A549 treated with dexamethasone at 1 μM for 4 hours (cell line): ENCODE results near the gene TUBA1A. TPM values are rescaled to one million over a fixed set of nuclear protein-coding genes. Genes with fewer than 3 reads are reported as not detected.

Source experiments
- total RNA-seq: library from RNA; stranded (reverse); fragments of 200-300 nt; extraction: Qiagen RNA extraction; gene quantifications from 5 replicates; pipeline ENCODE4 v1.2.3, GENCODE V29; 2022

The TUBA1A gene
- 197 to 241 TPM (median 217 TPM) in 5 replicates for total RNA-seq

GRCh38 chr12:49188916-49189367 lies at the start of gene TUBA1A:
Gene TUBA1A, minus strand, starts transcription at chr12:49189080. Its CDS starts 101 bp downstream, at chr12:49188979.

Other genes starting within 250 kb of the TUBA1A start
- gene ARF3, start 231.6 kb downstream of the TUBA1A start, total RNA-seq = 113 to 164 TPM (median 152 TPM) in 5 replicates
- gene WNT10B, start 217.3 kb downstream of the TUBA1A start, total RNA-seq = 1.5 to 2.4 TPM (median 2.2 TPM) in 5 replicates
- gene WNT1, start 210.8 kb downstream of the TUBA1A start, total RNA-seq = 0.07 to 0.28 TPM (median 0.18 TPM) in 5 replicates
- gene DDN, start 189.7 kb downstream of the TUBA1A start, total RNA-seq = 0.56 to 0.71 TPM (median 0.67 TPM) in 5 replicates
- 40.6 to 44.3 TPM (median 41.4 TPM) in 5 replicates for gene PRKAG1, start 170.3 kb downstream of the TUBA1A start, total RNA-seq
- 30.0 to 46.2 TPM (median 40.4 TPM) in 5 replicates for gene KMT2D, start 128.3 kb downstream of the TUBA1A start, total RNA-seq
- gene RHEBL1, start 119.1 kb downstream of the TUBA1A start, total RNA-seq = 2.9 to 4.4 TPM (median 4.0 TPM) in 5 replicates
- gene DHH, start 94.3 kb downstream of the TUBA1A start, total RNA-seq = not detected in 5 replicates
- gene LMBR1L, start 78.2 kb downstream of the TUBA1A start, total RNA-seq = 11.5 to 17.2 TPM (median 14.4 TPM) in 5 replicates
- 2,131 to 2,545 TPM (median 2,326 TPM) in 5 replicates for gene TUBA1B, start 57.7 kb downstream of the TUBA1A start, total RNA-seq
- gene TUBA1C, start 76.0 kb upstream of the TUBA1A start, total RNA-seq = 1,458 to 1,816 TPM (median 1,593 TPM) in 5 replicates
- 1.2 to 2.2 TPM (median 1.6 TPM) in 5 replicates for gene PRPH, start 106.1 kb upstream of the TUBA1A start, total RNA-seq
- gene TROAP, start 134.2 kb upstream of the TUBA1A start, total RNA-seq = 74.5 to 93.0 TPM (median 77.9 TPM) in 5 replicates
- gene C1QL4, start 148.1 kb upstream of the TUBA1A start, total RNA-seq = 5.1 to 7.5 TPM (median 6.3 TPM) in 5 replicates
- 18.9 to 22.9 TPM (median 22.1 TPM) in 5 replicates for gene DNAJC22, start 157.8 kb upstream of the TUBA1A start, total RNA-seq
- gene SPATS2, start 178.4 kb upstream of the TUBA1A start, total RNA-seq = 30.1 to 37.0 TPM (median 36.5 TPM) in 5 replicates